Measurements from ENCODE around the gene HBA2. TPM values are rescaled to one million over a fixed set of nuclear protein-coding genes. Genes with fewer than 3 reads are reported as not detected.
"Not testable (repeated sequence)": the region's sequence is repeated elsewhere in the genome, so short reads cannot be mapped to it uniquely, and the experiment has no call there.

Gene HBA2
- total RNA-seq, 1 experiment from 2014 or later: 3.3 TPM

- no peak for DNase-seq (ENCODE audit: low spot score)
Observed at GRCh38 chr16:194516-194915, 21.8 kb downstream of the HBA2 start.

GRCh38 chr16:200388-200787 lies 27.7 kb downstream of the HBA2 start:
- DNase-seq (ENCODE audit: low spot score): no peak

GRCh38 chr16:203246-203645 lies 30.6 kb downstream of the HBA2 start:
- DNase-seq (ENCODE audit: low spot score): no peak

- not testable (repeated sequence) for DNase-seq (ENCODE audit: low spot score)
Observed at GRCh38 chr16:204046-204445, 31.4 kb downstream of the HBA2 start.

GRCh38 chr16:209359-209758 lies 36.7 kb downstream of the HBA2 start:
- not testable (repeated sequence) for DNase-seq (ENCODE audit: low spot score)

- not testable (repeated sequence) for DNase-seq (ENCODE audit: low spot score)
Observed at GRCh38 chr16:211631-212180, 39.0 kb downstream of the HBA2 start.

- no peak for DNase-seq (ENCODE audit: low spot score)
Observed at GRCh38 chr16:212999-213398, 40.3 kb downstream of the HBA2 start.

- DNase-seq (ENCODE audit: low spot score): no peak
Observed at GRCh38 chr16:220021-220420, 47.3 kb downstream of the HBA2 start.

Other genes with a start within 250 kb of the HBA2 start
- 8.3 and 12.5 TPM in 2 replicates for gene POLR3K, start 119.3 kb upstream of the HBA2 start, total RNA-seq (2014; rRNA removed; shearing (Covaris generic))
- gene SNRNP25, start 119.0 kb upstream of the HBA2 start, total RNA-seq (2014; rRNA removed; shearing (Covaris generic)): 42.4 and 46.6 TPM in 2 replicates
- 12.4 and 15.5 TPM in 2 replicates for gene RHBDF1, start 100.2 kb upstream of the HBA2 start, total RNA-seq (2014; rRNA removed; shearing (Covaris generic))
- gene MPG, start 94.7 kb upstream of the HBA2 start, total RNA-seq (2014; rRNA removed; shearing (Covaris generic)): 62.8 and 94.3 TPM in 2 replicates
- 2.6 and 5.0 TPM in 2 replicates for gene NPRL3, start 34.2 kb upstream of the HBA2 start, total RNA-seq (2014; rRNA removed; shearing (Covaris generic))
- gene HBZ, start 20.2 kb upstream of the HBA2 start, total RNA-seq (2014; rRNA removed; shearing (Covaris generic)): not detected in 2 replicates
- gene HBM, start 6.9 kb upstream of the HBA2 start, total RNA-seq (2014; rRNA removed; shearing (Covaris generic)): not detected in 2 replicates
- gene HBA1, start 3.8 kb downstream of the HBA2 start, total RNA-seq (2014; rRNA removed; shearing (Covaris generic)): not detected in 2 replicates
- not detected in 2 replicates for gene HBQ1, start 7.6 kb downstream of the HBA2 start, total RNA-seq (2014; rRNA removed; shearing (Covaris generic))
- gene LUC7L, start 56.6 kb downstream of the HBA2 start, total RNA-seq (2014; rRNA removed; shearing (Covaris generic)): 39.6 and 44.7 TPM in 2 replicates
- gene FAM234A, start 61.9 kb downstream of the HBA2 start, total RNA-seq (2014; rRNA removed; shearing (Covaris generic)): 118 and 178 TPM in 2 replicates
- not detected in 2 replicates for gene RGS11, start 103.1 kb downstream of the HBA2 start, total RNA-seq (2014; rRNA removed; shearing (Covaris generic))
- gene ARHGDIG, start 107.7 kb downstream of the HBA2 start, total RNA-seq (2014; rRNA removed; shearing (Covaris generic)): not detected in 2 replicates
- gene PDIA2, start 110.3 kb downstream of the HBA2 start, total RNA-seq (2014; rRNA removed; shearing (Covaris generic)): not detected in 2 replicates
- 5.6 and 7.0 TPM in 2 replicates for gene AXIN1, start 179.8 kb downstream of the HBA2 start, total RNA-seq (2014; rRNA removed; shearing (Covaris generic))
- gene MRPL28, start 197.7 kb downstream of the HBA2 start, total RNA-seq (2014; rRNA removed; shearing (Covaris generic)): 159 and 167 TPM in 2 replicates
- 13.7 and 15.9 TPM in 2 replicates for gene PGAP6, start 209.1 kb downstream of the HBA2 start, total RNA-seq (2014; rRNA removed; shearing (Covaris generic))
- 87.5 and 95.3 TPM in 2 replicates for gene NME4, start 224.3 kb downstream of the HBA2 start, total RNA-seq (2014; rRNA removed; shearing (Covaris generic))
- gene DECR2, start 229.0 kb downstream of the HBA2 start, total RNA-seq (2014; rRNA removed; shearing (Covaris generic)): 5.9 and 8.7 TPM in 2 replicates